ENCODE measurements around the gene SFTPD. TPM values are rescaled to one million over a fixed set of nuclear protein-coding genes. Genes with fewer than 3 reads are reported as not detected.

SFTPD gene
- total and polyA plus RNA-seq, 9 of the 15 experiments (the other 6 are each of a cell fraction or from before 2014, with no cell fraction given), result 0.20 TPM; not detected in 8

- no peak for TF ChIP-seq PTBP1 (IDR thresholded peaks at IDR 0.05; ENCODE audit: low read depth, low read length)
- TF ChIP-seq DEAF1 (CRISPR knock-in tag; IDR thresholded peaks at IDR 0.05), result no peak
- TF ChIP-seq BRD4 (IDR thresholded peaks at IDR 0.05), result no peak
- no peak for TF ChIP-seq GTF2B (IDR thresholded peaks at IDR 0.05; ENCODE audit: extremely low read depth, insufficient read length)
- no peak for TF ChIP-seq TAF9B (IDR thresholded peaks at IDR 0.05; ENCODE audit: partially characterized antibody)
- TF ChIP-seq MEF2D (tag; conservative IDR thresholded peaks at IDR 0.05; ENCODE audit: low read depth), result no peak
- TF ChIP-seq ZNF174 (CRISPR knock-in tag; IDR thresholded peaks at IDR 0.05), result no peak
- TF ChIP-seq, protein P1, sequence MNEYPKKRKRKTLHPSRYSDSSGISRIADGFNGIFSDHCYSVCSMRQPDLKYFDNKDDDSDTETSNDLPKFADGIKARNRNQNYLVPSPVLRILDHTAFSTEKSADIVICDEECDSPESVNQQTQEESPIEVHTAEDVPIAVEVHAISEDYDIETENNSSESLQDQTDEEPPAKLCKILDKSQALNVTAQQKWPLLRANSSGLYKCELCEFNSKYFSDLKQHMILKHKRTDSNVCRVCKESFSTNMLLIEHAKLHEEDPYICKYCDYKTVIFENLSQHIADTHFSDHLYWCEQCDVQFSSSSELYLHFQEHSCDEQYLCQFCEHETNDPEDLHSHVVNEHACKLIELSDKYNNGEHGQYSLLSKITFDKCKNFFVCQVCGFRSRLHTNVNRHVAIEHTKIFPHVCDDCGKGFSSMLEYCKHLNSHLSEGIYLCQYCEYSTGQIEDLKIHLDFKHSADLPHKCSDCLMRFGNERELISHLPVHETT (CRISPR knock-in tag; conservative IDR thresholded peaks at IDR 0.05 in 1 of 2, IDR thresholded peaks at IDR 0.05 in 1 of 2), result no peak
- no peak for TF ChIP-seq HMGXB4 (CRISPR knock-in tag; IDR thresholded peaks at IDR 0.05)
- TF ChIP-seq THRAP3 (IDR thresholded peaks at IDR 0.05; ENCODE audit: borderline replicate concordance), result no peak
- TF ChIP-seq ZNF311 (CRISPR knock-in tag; IDR thresholded peaks at IDR 0.05), result no peak
- no peak for TF ChIP-seq ARID1B (IDR thresholded peaks at IDR 0.05)
- TF ChIP-seq RFX5 (IDR thresholded peaks at IDR 0.05; ENCODE audit: low read depth, low read length), result no peak
- TF ChIP-seq, protein P2, sequence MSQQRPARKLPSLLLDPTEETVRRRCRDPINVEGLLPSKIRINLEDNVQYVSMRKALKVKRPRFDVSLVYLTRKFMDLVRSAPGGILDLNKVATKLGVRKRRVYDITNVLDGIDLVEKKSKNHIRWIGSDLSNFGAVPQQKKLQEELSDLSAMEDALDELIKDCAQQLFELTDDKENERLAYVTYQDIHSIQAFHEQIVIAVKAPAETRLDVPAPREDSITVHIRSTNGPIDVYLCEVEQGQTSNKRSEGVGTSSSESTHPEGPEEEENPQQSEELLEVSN (IDR thresholded peaks at IDR 0.05; ENCODE audit: borderline replicate concordance in 1 of 2, extremely low read depth in 1 of 2, insufficient read depth in 1 of 2, insufficient read length in 1 of 2, low read depth in 1 of 2, low read length in 1 of 2, poor library complexity in 1 of 2, severe bottlenecking in 1 of 2), result no peak
- TF ChIP-seq STAT6 (CRISPR knock-in tag; IDR thresholded peaks at IDR 0.05), result no peak
- no peak for TF ChIP-seq FOXJ3 (CRISPR knock-in tag; IDR thresholded peaks at IDR 0.05)
- no peak for TF ChIP-seq ZNF589 (CRISPR knock-in tag; IDR thresholded peaks at IDR 0.05; ENCODE audit: low read depth)
Observed at GRCh38 chr10:79904671-79905321, 44.1 kb downstream of the SFTPD start (continued).
